Neutrophil (primary cell): ENCODE results near the gene TRPC5OS.

Source experiments
- H3K27ac ChIP-seq: fragments of 200-600 bp; sonication (generic); 2 replicates; pipeline ENCODE4 v1.5.1; 2016; ENCODE audit warnings: mild to moderate bottlenecking, moderate library complexity
- H3K27me3 ChIP-seq: fragments of 200-600 bp; sonication (generic); 2 replicates; pipeline ENCODE4 v1.6.0; 2016; ENCODE audit warnings: mild to moderate bottlenecking
- H3K36me3 ChIP-seq: fragments of 200-600 bp; sonication (generic); 2 replicates; pipeline ENCODE4 v1.5.1; 2017
- H3K4me1 ChIP-seq, 2 experiments: fragments of 200-600 bp in 1 of 2; sonication (generic) in 1 of 2; 1 replicate in 1 of 2; 2 replicates in 1 of 2; pipeline versions ENCODE4 v1.5.1 to v1.6.1; 2013 to 2016; ENCODE audit warnings: low read depth in 1 of 2, low read length in 1 of 2, mild to moderate bottlenecking in 1 of 2, moderate library complexity in 1 of 2; ENCODE audit not compliant: control insufficient read depth in 1 of 2, insufficient read depth in 1 of 2
- H3K4me3 ChIP-seq, 2 experiments: fragments of 200-600 bp in 1 of 2; sonication (generic) in 1 of 2; 1 replicate in 1 of 2; 2 replicates in 1 of 2; pipeline ENCODE4 v1.5.1; 2013 to 2016; ENCODE audit warnings: low read depth in 1 of 2, low read length in 1 of 2, mild to moderate bottlenecking in 1 of 2, moderate library complexity in 1 of 2
- H3K9me3 ChIP-seq: fragments of 200-600 bp; sonication (generic); 2 replicates; pipeline ENCODE4 v1.5.1; 2016
- TF ChIP-seq, protein P1 (sequence below): fragments of 200-600 bp; sonication (generic); IDR thresholded peaks from 2 replicates; pipeline ENCODE4 v1.5.1; 2016; ENCODE audit warnings: antibody characterized with exemption

TRPC5OS gene

GRCh38 chrX:111847491-111848133 lies 28.4 kb upstream of the TRPC5OS start:
- TF ChIP-seq, protein P1, sequence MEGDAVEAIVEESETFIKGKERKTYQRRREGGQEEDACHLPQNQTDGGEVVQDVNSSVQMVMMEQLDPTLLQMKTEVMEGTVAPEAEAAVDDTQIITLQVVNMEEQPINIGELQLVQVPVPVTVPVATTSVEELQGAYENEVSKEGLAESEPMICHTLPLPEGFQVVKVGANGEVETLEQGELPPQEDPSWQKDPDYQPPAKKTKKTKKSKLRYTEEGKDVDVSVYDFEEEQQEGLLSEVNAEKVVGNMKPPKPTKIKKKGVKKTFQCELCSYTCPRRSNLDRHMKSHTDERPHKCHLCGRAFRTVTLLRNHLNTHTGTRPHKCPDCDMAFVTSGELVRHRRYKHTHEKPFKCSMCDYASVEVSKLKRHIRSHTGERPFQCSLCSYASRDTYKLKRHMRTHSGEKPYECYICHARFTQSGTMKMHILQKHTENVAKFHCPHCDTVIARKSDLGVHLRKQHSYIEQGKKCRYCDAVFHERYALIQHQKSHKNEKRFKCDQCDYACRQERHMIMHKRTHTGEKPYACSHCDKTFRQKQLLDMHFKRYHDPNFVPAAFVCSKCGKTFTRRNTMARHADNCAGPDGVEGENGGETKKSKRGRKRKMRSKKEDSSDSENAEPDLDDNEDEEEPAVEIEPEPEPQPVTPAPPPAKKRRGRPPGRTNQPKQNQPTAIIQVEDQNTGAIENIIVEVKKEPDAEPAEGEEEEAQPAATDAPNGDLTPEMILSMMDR: no peak
- no peak overlapping the region for H3K4me3 ChIP-seq
- H3K9me3 ChIP-seq: no peaks in the 10 kb centered on the region
- no peaks in the 10 kb centered on the region for H3K27me3 ChIP-seq
- no peaks in the 10 kb centered on the region for H3K36me3 ChIP-seq
- H3K27ac ChIP-seq: no peak overlapping the region
- H3K4me1 ChIP-seq: no peaks in the 10 kb centered on the region

- Histone ChIP-seq H3K4me3 (no peak overlapping the region), H3K27ac (no peak overlapping the region), H3K36me3 (no peaks in the 10 kb centered on the region), H3K9me3 (no peaks in the 10 kb centered on the region), H3K27me3 (no peaks in the 10 kb centered on the region), H3K4me1 (no peaks in the 10 kb centered on the region)
- TF ChIP-seq, protein P1: no peak
Measured at GRCh38 chrX:111848541-111848940, 27.4 kb upstream of the TRPC5OS start.

DNA sequence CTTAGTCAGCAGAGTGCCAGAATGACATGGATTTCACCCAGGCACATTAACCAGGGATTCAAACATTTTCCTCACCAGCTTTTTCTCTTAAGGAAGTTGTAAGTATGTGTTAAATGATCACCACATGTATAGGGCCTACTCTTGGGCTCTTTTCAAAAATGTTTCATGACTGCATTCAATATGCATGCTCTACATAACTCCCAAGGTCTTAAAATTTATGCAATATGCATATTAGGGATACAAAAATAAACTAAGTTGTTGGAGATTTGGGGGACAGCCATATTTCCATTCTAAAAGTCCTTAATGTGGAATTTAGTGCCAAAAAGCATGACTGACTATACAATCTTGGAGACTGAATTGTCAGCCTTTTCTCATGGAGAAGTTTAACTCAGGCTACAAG lies 25.0 kb upstream of the TRPC5OS start:
- H3K36me3 ChIP-seq: no peaks in the 10 kb centered on the region
- H3K27me3 ChIP-seq: no peaks in the 10 kb centered on the region
- H3K4me3 ChIP-seq: no peak overlapping the region
- H3K4me1 ChIP-seq: no peaks in the 10 kb centered on the region
- no peak overlapping the region for H3K27ac ChIP-seq
- H3K9me3 ChIP-seq: no peaks in the 10 kb centered on the region
- TF ChIP-seq, protein P1: no peak

GRCh38 chrX:111854556-111855490 lies 21.2 kb upstream of the TRPC5OS start:
- Histone ChIP-seq H3K4me3 (no peak overlapping the region), H3K27ac (no peak overlapping the region)

GRCh38 chrX:111857534-111858060 lies 18.4 kb upstream of the TRPC5OS start:
- no peak overlapping the region for H3K4me3 ChIP-seq
- no peaks in the 10 kb centered on the region for H3K36me3 ChIP-seq
- no peaks in the 10 kb centered on the region for H3K9me3 ChIP-seq
- H3K27me3 ChIP-seq: no peaks in the 10 kb centered on the region
- no peaks in the 10 kb centered on the region for H3K4me1 ChIP-seq
- no peak overlapping the region for H3K27ac ChIP-seq
- TF ChIP-seq, protein P1: no peak

More at GRCh38 chrX:111854556-111855490, 21.2 kb upstream of the TRPC5OS start:
- TF ChIP-seq, protein P1: no peak
- H3K36me3 ChIP-seq: no peaks in the 10 kb centered on the region
- H3K27me3 ChIP-seq: no peaks in the 10 kb centered on the region
- H3K4me1 ChIP-seq: no peaks in the 10 kb centered on the region
- H3K9me3 ChIP-seq: no peaks in the 10 kb centered on the region
